HepG2 (cell line): ENCODE data around the gene P2RX7. TPM values are rescaled to one million over a fixed set of nuclear protein-coding genes. Genes with fewer than 3 reads are reported as not detected.

Experiments
- GABPA ChIP-seq, 2 experiments: IDR thresholded peaks; 2 replicates each; pipeline ENCODE4 v1.6.1; 2011 to 2016; ENCODE audit warnings: low read depth in 2 of 2, low read length in 1 of 2, missing biosample characterization in 1 of 2, missing genetic modification characterization in 1 of 2
- GFI1 ChIP-seq: sonication (generic); formaldehyde crosslinking; IDR thresholded peaks from 2 replicates; pipeline ENCODE4 v1.5.0; 2020; ENCODE audit warnings: missing genetic modification reagents, mild to moderate bottlenecking, borderline replicate concordance
- GLI4 ChIP-seq: sonication (generic); formaldehyde crosslinking; IDR thresholded peaks from 2 replicates; pipeline ENCODE4 v1.5.1; 2020; ENCODE audit warnings: missing genetic modification reagents, mild to moderate bottlenecking, moderate library complexity, borderline replicate concordance
- HNRNPUL1 ChIP-seq: fragments of 200-400 bp; formaldehyde crosslinking; IDR thresholded peaks from 2 replicates; pipeline ENCODE4 v1.6.1; 2017; ENCODE audit warnings: low read depth, mild to moderate bottlenecking, low read length, moderate library complexity
- JUN ChIP-seq: sonication (generic); formaldehyde crosslinking; IDR thresholded peaks from 2 replicates; pipeline ENCODE4 v1.4.0; 2020; ENCODE audit warnings: mild to moderate bottlenecking, missing genetic modification reagents
- LCORL ChIP-seq, 2 experiments: fragments of 450-650 bp in 1 of 2; sonication (generic) in 1 of 2; formaldehyde crosslinking in 1 of 2; IDR thresholded peaks; 2 replicates each; pipeline versions ENCODE4 v1.5.0 to v1.6.1; 2017 to 2020; ENCODE audit warnings: antibody characterized with exemption in 1 of 2, missing genetic modification reagents in 1 of 2
- MEF2D ChIP-seq: sonication (generic); formaldehyde crosslinking; IDR thresholded peaks from 2 replicates; pipeline ENCODE4 v1.5.1; 2020; ENCODE audit warnings: mild to moderate bottlenecking, missing genetic modification reagents
- MTA3 ChIP-seq: sonication (generic); formaldehyde crosslinking; IDR thresholded peaks from 2 replicates; pipeline ENCODE4 v1.4.0; 2020; ENCODE audit warnings: missing genetic modification reagents
- MXD4 ChIP-seq: IDR thresholded peaks from 2 replicates; pipeline ENCODE4 v1.6.1; 2016; ENCODE audit warnings: mild to moderate bottlenecking, missing biosample characterization, missing genetic modification reagents
- NR1H2 ChIP-seq: sonication (generic); formaldehyde crosslinking; IDR thresholded peaks from 2 replicates; pipeline ENCODE4 v1.8.1; 2022; ENCODE audit warnings: low read depth, missing genetic modification reagents, borderline replicate concordance
- NR3C1 ChIP-seq: sonication (generic); formaldehyde crosslinking; IDR thresholded peaks from 2 replicates; pipeline ENCODE4 v1.4.0; 2020; ENCODE audit warnings: missing genetic modification reagents
- PAF1 ChIP-seq: IDR thresholded peaks from 2 replicates; pipeline ENCODE4 v1.6.1; 2016; ENCODE audit warnings: missing genetic modification reagents, missing compliant biosample characterization
- PITX1 ChIP-seq: sonication (generic); formaldehyde crosslinking; IDR thresholded peaks from 2 replicates; pipeline ENCODE4 v1.5.1; 2020; ENCODE audit warnings: mild to moderate bottlenecking, missing genetic modification reagents
- PTBP1 ChIP-seq: fragments of 200-400 bp; formaldehyde crosslinking; IDR thresholded peaks from 2 replicates; pipeline ENCODE4 v1.6.1; 2018; ENCODE audit warnings: low read length, low read depth; ENCODE audit not compliant: poor library complexity, severe bottlenecking
- SKI ChIP-seq: fragments of 450-650 bp; IDR thresholded peaks from one replicate; pipeline ENCODE4 v1.6.1; 2018; ENCODE audit warnings: mild to moderate bottlenecking; ENCODE audit not compliant: partially characterized antibody
- XRCC5 ChIP-seq: fragments of 200-400 bp; formaldehyde crosslinking; optimal IDR thresholded peaks from 2 replicates; pipeline ENCODE3; 2017; ENCODE audit warnings: mild to moderate bottlenecking, low read length
- ZBTB20 ChIP-seq: sonication (generic); formaldehyde crosslinking; IDR thresholded peaks from 2 replicates; pipeline ENCODE4 v1.8.1; 2023; ENCODE audit warnings: missing genetic modification reagents, low read depth, mild to moderate bottlenecking, borderline replicate concordance
- ZNF292 ChIP-seq: sonication (generic); formaldehyde crosslinking; IDR thresholded peaks from 2 replicates; pipeline ENCODE4 v1.8.1; 2022; ENCODE audit warnings: mild to moderate bottlenecking, low read depth, missing genetic modification reagents, borderline replicate concordance
- ZNF431 ChIP-seq: sonication (generic); formaldehyde crosslinking; IDR thresholded peaks from 2 replicates; pipeline ENCODE4 v1.9.0; 2022; ENCODE audit warnings: missing genetic modification reagents, low read depth, mild to moderate bottlenecking, borderline replicate concordance
- ZNF460 ChIP-seq: sonication (generic); formaldehyde crosslinking; IDR thresholded peaks from 2 replicates; pipeline ENCODE4 v1.5.1; 2020; ENCODE audit warnings: missing genetic modification reagents, mild to moderate bottlenecking, borderline replicate concordance
- ZNF577 ChIP-seq: sonication (generic); formaldehyde crosslinking; IDR thresholded peaks from 2 replicates; pipeline ENCODE4 v1.4.0; 2020; ENCODE audit warnings: mild to moderate bottlenecking, low read depth, missing genetic modification reagents, borderline replicate concordance
- ZNF580 ChIP-seq: IDR thresholded peaks from 2 replicates; pipeline ENCODE4 v1.6.1; 2016; ENCODE audit warnings: low read depth, borderline replicate concordance
- ZNF703 ChIP-seq: sonication (generic); formaldehyde crosslinking; IDR thresholded peaks from 2 replicates; pipeline ENCODE4 v1.5.1; 2020; ENCODE audit warnings: missing genetic modification reagents, mild to moderate bottlenecking, moderate library complexity, borderline replicate concordance
- ZNF784 ChIP-seq: sonication (generic); formaldehyde crosslinking; IDR thresholded peaks from 2 replicates; pipeline ENCODE4 v1.5.1; 2020; ENCODE audit warnings: missing genetic modification reagents, mild to moderate bottlenecking, borderline replicate concordance
- polyA plus RNA-seq, 8 experiments: library from polyadenylated mRNA; depleted of rRNA in 3 of 8; stranded (reverse) in 7 of 8; unstranded in 1 of 8; fragments of >200 nt; fragmentation: Illumina TruSeq in 4 of 8; extraction: Trizol in 4 of 8; gene quantifications; 2 replicates each; pipeline versions ENCODE4 v1.2.1 to v1.2.3, GENCODE V29; 2011 to 2016; ENCODE audit warnings: low read depth in 4 of 8, missing spikeins in 1 of 8, mixed read lengths in 1 of 8; ENCODE audit not compliant: insufficient read depth in 1 of 8
- total RNA-seq, 5 experiments: library from RNA; depleted of rRNA; stranded (reverse); fragments of >200 nt; fragmentation: Illumina TruSeq; extraction: Trizol; gene quantifications; 2 replicates each; pipeline ENCODE4 v1.2.3, GENCODE V29; 2016; ENCODE audit warnings: low read depth in 1 of 5
- TF ChIP-seq, protein P1 (sequence below): sonication (generic); formaldehyde crosslinking; IDR thresholded peaks from 2 replicates; pipeline ENCODE4 v1.4.0; 2020; ENCODE audit warnings: missing genetic modification reagents
- TF ChIP-seq, protein P2 (sequence below): sonication (generic); formaldehyde crosslinking; IDR thresholded peaks from 2 replicates; pipeline ENCODE4 v1.8.1; 2023; ENCODE audit warnings: missing genetic modification reagents, inconsistent platforms, borderline replicate concordance

Gene P2RX7
- total and polyA plus RNA-seq, 2 of the 13 experiments (the other 11 are each of a cell fraction or from before 2014, with no cell fraction given) = 0.13 to 0.73 TPM

DNA sequence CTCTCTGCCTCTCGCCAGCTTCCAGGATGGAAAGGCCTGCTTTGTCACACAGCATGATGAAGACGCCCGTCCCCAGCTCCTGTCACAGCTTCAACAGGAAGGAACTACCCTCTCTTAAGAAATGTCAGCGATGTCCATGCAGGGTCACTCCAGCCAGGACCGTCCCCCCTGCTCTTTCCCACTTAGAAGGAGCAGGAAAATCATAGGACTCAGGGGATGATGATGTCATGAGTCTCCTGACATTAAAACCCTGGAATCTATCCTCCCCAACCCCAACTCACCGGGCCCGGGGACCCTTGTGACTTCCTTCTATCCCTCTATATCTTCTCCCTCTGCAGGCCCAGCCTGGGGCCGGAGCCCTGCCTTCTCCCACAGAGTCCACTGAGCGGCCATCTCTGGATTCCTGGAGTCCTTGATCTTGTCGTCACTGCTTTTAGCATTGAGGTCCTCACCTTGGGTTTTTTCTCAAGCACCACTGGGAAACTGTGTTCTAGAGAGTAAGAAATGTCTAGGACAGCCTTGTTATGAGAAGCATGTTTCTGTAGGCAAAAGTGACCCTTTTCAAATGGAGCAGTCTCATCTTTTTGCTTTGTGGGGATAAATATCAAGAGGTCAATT, 42.8 kb upstream of the P2RX7 start (continued):
- TF ChIP-seq GABPA (IDR thresholded peaks at IDR 0.05; ENCODE audit: low read depth, low read length) (no peak), GABPA (CRISPR knock-in tag; IDR thresholded peaks at IDR 0.05; ENCODE audit: low read depth) (no peak), NR3C1 (CRISPR knock-in tag) (no peak), PITX1 (no peak), XRCC5 (no peak), ZNF460 (CRISPR knock-in tag) (no peak; the same call in 1 of the 2 replicates), PTBP1 (no peak), HNRNPUL1 (no peak), ZBTB20 (CRISPR knock-in tag) (0 out of 2 replicates have a peak, but pooled peaks have one; percentile 3), NR1H2 (CRISPR knock-in tag) (no peak), MTA3 (CRISPR knock-in tag) (no peak), ZNF784 (CRISPR knock-in tag) (no peak), ZNF292 (CRISPR knock-in tag) (peak; percentile 2; the same call in 1 of the 2 replicates), MEF2D (CRISPR knock-in tag) (no peak), SKI (no peak), ZNF580 (CRISPR knock-in tag) (no peak), JUN (CRISPR knock-in tag) (no peak), ZNF431 (CRISPR knock-in tag) (no peak; the same call in 1 of the 2 replicates), LCORL (IDR thresholded peaks at IDR 0.05) (no peak), LCORL (CRISPR knock-in tag; IDR thresholded peaks at IDR 0.05) (0 out of 2 replicates have a peak, but pooled peaks have one; percentile 4), MXD4 (CRISPR knock-in tag) (no peak), GLI4 (CRISPR knock-in tag) (no peak), GFI1 (CRISPR knock-in tag) (no peak), ZNF703 (CRISPR knock-in tag) (0 out of 2 replicates have a peak, but pooled peaks have one; percentile 38), PAF1 (CRISPR knock-in tag) (no peak), ZNF577 (CRISPR knock-in tag) (no peak)
- TF ChIP-seq, protein P1, sequence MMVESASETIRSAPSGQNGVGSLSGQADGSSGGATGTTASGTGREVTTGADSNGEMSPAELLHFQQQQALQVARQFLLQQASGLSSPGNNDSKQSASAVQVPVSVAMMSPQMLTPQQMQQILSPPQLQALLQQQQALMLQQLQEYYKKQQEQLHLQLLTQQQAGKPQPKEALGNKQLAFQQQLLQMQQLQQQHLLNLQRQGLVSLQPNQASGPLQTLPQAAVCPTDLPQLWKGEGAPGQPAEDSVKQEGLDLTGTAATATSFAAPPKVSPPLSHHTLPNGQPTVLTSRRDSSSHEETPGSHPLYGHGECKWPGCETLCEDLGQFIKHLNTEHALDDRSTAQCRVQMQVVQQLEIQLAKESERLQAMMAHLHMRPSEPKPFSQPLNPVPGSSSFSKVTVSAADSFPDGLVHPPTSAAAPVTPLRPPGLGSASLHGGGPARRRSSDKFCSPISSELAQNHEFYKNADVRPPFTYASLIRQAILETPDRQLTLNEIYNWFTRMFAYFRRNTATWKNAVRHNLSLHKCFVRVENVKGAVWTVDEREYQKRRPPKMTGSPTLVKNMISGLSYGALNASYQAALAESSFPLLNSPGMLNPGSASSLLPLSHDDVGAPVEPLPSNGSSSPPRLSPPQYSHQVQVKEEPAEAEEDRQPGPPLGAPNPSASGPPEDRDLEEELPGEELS (CRISPR knock-in tag) = no peak
- TF ChIP-seq, protein P2, sequence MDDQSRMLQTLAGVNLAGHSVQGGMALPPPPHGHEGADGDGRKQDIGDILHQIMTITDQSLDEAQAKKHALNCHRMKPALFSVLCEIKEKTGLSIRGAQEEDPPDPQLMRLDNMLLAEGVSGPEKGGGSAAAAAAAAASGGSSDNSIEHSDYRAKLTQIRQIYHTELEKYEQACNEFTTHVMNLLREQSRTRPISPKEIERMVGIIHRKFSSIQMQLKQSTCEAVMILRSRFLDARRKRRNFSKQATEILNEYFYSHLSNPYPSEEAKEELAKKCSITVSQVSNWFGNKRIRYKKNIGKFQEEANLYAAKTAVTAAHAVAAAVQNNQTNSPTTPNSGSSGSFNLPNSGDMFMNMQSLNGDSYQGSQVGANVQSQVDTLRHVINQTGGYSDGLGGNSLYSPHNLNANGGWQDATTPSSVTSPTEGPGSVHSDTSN (CRISPR knock-in tag) = no peak
